ENCODE results near the gene P3H1. TPM values are rescaled to one million over a fixed set of nuclear protein-coding genes. Genes with fewer than 3 reads are reported as not detected.

P3H1 gene
- total and polyA plus RNA-seq, 2 of the 13 experiments (the other 11 are each of a cell fraction or from before 2014, with no cell fraction given), result 64.6 to 120 TPM

- H3K4me2 ChIP-seq (ENCODE audit: low read depth, low read length), result no peak overlapping the region
- no peak overlapping the region for H3K9ac ChIP-seq (ENCODE audit: insufficient read depth, low read depth, low read length)
- no peaks in the 10 kb centered on the region for H3K4me1 ChIP-seq (ENCODE audit: insufficient read depth, low read length)
- intact Hi-C loops (cut with micrococcal nuclease; ENCODE audit: unreplicated experiment), result no loop called here
- H3K79me2 ChIP-seq (ENCODE audit: insufficient read depth, low read length), result no peaks in the 10 kb centered on the region
- no peak overlapping the region for H2AFZ ChIP-seq (ENCODE audit: low read length)
- H4K20me1 ChIP-seq (ENCODE audit: insufficient read depth, low read length), result no peaks in the 10 kb centered on the region
- DNase-seq (ENCODE audit: low spot score), result no peak
- WGBS (ENCODE audit: low lambda C conversion rate), result 52% methylated on average over 3 of the region's 3 CpGs
- TF ChIP-seq MTA3 (CRISPR knock-in tag; IDR thresholded peaks at IDR 0.05), result no peak
- no peak for TF ChIP-seq ZNF10 (CRISPR knock-in tag; IDR thresholded peaks at IDR 0.05; ENCODE audit: borderline replicate concordance, low read depth)
- no peak for TF ChIP-seq ZNF564 (CRISPR knock-in tag; IDR thresholded peaks at IDR 0.05)
- TF ChIP-seq GFI1 (CRISPR knock-in tag; IDR thresholded peaks at IDR 0.05; ENCODE audit: borderline replicate concordance), result no peak
- ChIA-PET POLR2A (no interaction called here), CTCF (ENCODE audit: low intra/inter-chr PET ratio, low total read pairs) (no interaction called here)
- no peaks in the 10 kb centered on the region for H3K36me3 ChIP-seq (replicated peaks in 1 of 2; ENCODE audit: control insufficient read depth in 1 of 2, insufficient read depth in 2 of 2, low read length in 2 of 2)
- no TSS peak for BruUV-seq (replicated peaks)
- no peaks in the 10 kb centered on the region for H3K9me3 ChIP-seq (ENCODE audit: low read length)
- ATAC-seq, result no peak
- H3K27me3 ChIP-seq (ENCODE audit: control insufficient read depth in 1 of 2, insufficient read depth in 2 of 2, low read length in 2 of 2), result no peaks in the 10 kb centered on the region
- no peak for FAIRE-seq
- H3K4me3 ChIP-seq (replicated peaks in 1 of 3; ENCODE audit: insufficient read depth in 1 of 3, low read depth in 2 of 3, low read length in 3 of 3), result no peak overlapping the region
- in situ Hi-C loops (cut with HindIII; ENCODE audit: extremely low pct_ligation_motif_present, low pct_unique_long_range_greater_than_20kb), result no loop called here
- no peak overlapping the region for H3K27ac ChIP-seq (ENCODE audit: extremely low read length, insufficient read depth, low read length)
Measured at GRCh38 chr1:42797414-42797813, 30.6 kb upstream of the P3H1 start.

GRCh38 chr1:42793824-42794223 is 27.0 kb upstream of the P3H1 start:
- FAIRE-seq (no peak), DNase-seq (ENCODE audit: low spot score) (no peak), ATAC-seq (no peak)
- in situ Hi-C loops (cut with HindIII; ENCODE audit: extremely low pct_ligation_motif_present, low pct_unique_long_range_greater_than_20kb) (no loop called here), intact Hi-C loops (cut with micrococcal nuclease; ENCODE audit: unreplicated experiment) (no loop called here)
- Histone ChIP-seq H3K36me3 (replicated peaks in 1 of 2; ENCODE audit: control insufficient read depth in 1 of 2, insufficient read depth in 2 of 2, low read length in 2 of 2) (no peaks in the 10 kb centered on the region), H3K9me3 (ENCODE audit: low read length) (no peaks in the 10 kb centered on the region), H3K9ac (ENCODE audit: insufficient read depth, low read depth, low read length) (no peak overlapping the region), H3K27me3 (ENCODE audit: control insufficient read depth in 1 of 2, insufficient read depth in 2 of 2, low read length in 2 of 2) (no peaks in the 10 kb centered on the region), H3K79me2 (ENCODE audit: insufficient read depth, low read length) (no peaks in the 10 kb centered on the region), H3K4me2 (ENCODE audit: low read depth, low read length) (no peak overlapping the region), H3K4me3 (replicated peaks in 1 of 3; ENCODE audit: insufficient read depth in 1 of 3, low read depth in 2 of 3, low read length in 3 of 3) (no peak overlapping the region), H3K27ac (ENCODE audit: extremely low read length, insufficient read depth, low read length) (no peak overlapping the region), H2AFZ (ENCODE audit: low read length) (no peak overlapping the region), H3K4me1 (ENCODE audit: insufficient read depth, low read length) (no peaks in the 10 kb centered on the region), H4K20me1 (ENCODE audit: insufficient read depth, low read length) (no peaks in the 10 kb centered on the region)
- no peak for TF ChIP-seq ETV6 (CRISPR knock-in tag; conservative IDR thresholded peaks at IDR 0.05)
- no peak for TF ChIP-seq NFRKB (IDR thresholded peaks at IDR 0.05)
- BruUV-seq (replicated peaks), result no TSS peak
- 100% methylated on average over 2 of the region's 2 CpGs for WGBS (ENCODE audit: low lambda C conversion rate)
- CTCF ChIA-PET (ENCODE audit: low intra/inter-chr PET ratio, low total read pairs), result no interaction called here
- POLR2A ChIA-PET, result no interaction called here

Data from HepG2 (cell line).